DND-41 (cell line): ENCODE results near the gene LST1.
A peak's percentile ranks its signal among the peaks of the same experiment; 100 is the strongest.

Experiments used
- ATAC-seq: fragments of 200-7000 bp; cut with Tn5 transposase; 3 replicates; pipeline ENCODE4 v1.9.1; 2021; ENCODE audit warnings: low read depth; ENCODE audit not compliant: insufficient read depth
- DNase-seq: peaks from one replicate; pipeline ENCODE4 v3.0.0-alpha.2; 2020
- H2AFZ ChIP-seq: 2 replicates; pipeline ENCODE4 v1.6.0; 2012; ENCODE audit warnings: low read depth, low read length
- H3K27ac ChIP-seq: 2 replicates; pipeline ENCODE4 v1.5.1; 2012; ENCODE audit warnings: low read length, inconsistent platforms
- H3K27me3 ChIP-seq: fragments of 200-600 bp; sonication (generic); 2 replicates; pipeline ENCODE4 v1.6.0; 2012; ENCODE audit warnings: low read length, mild to moderate bottlenecking, inconsistent platforms; ENCODE audit not compliant: insufficient read depth, poor library complexity
- H3K36me3 ChIP-seq: 2 replicates; pipeline ENCODE4 v1.5.1; 2012; ENCODE audit warnings: low read length, inconsistent platforms; ENCODE audit not compliant: insufficient read depth
- H3K4me1 ChIP-seq: 2 replicates; pipeline ENCODE4 v1.5.1; 2012; ENCODE audit warnings: mild to moderate bottlenecking, low read length; ENCODE audit not compliant: insufficient read depth
- H3K4me2 ChIP-seq: 2 replicates; pipeline ENCODE4 v1.6.0; 2012; ENCODE audit warnings: mild to moderate bottlenecking, moderate library complexity, low read length, inconsistent platforms; ENCODE audit not compliant: insufficient read depth
- H3K4me3 ChIP-seq, 2 experiments: fragments of 200-600 bp in 1 of 2; shearing (Covaris generic) in 1 of 2; 2 replicates each; pipeline ENCODE4 v1.5.1; 2012 to 2016; ENCODE audit warnings: inconsistent platforms in 2 of 2, low read length in 2 of 2, mild to moderate bottlenecking in 2 of 2, low read depth in 1 of 2, moderate library complexity in 1 of 2
- H3K79me2 ChIP-seq: 2 replicates; pipeline ENCODE4 v1.6.0; 2012; ENCODE audit warnings: low read length, inconsistent platforms; ENCODE audit not compliant: insufficient read depth
- H3K9ac ChIP-seq: 2 replicates; pipeline ENCODE4 v1.6.0; 2012; ENCODE audit warnings: low read depth, mild to moderate bottlenecking, inconsistent platforms, low read length, moderate library complexity
- H3K9me3 ChIP-seq: 2 replicates; pipeline ENCODE4 v1.5.1; 2012; ENCODE audit warnings: low read length, moderate library complexity, mild to moderate bottlenecking, inconsistent platforms; ENCODE audit not compliant: insufficient read depth, severe bottlenecking
- H4K20me1 ChIP-seq: 2 replicates; pipeline ENCODE4 v1.6.0; 2012; ENCODE audit warnings: low read length; ENCODE audit not compliant: insufficient read depth
- CTCF ChIP-seq: IDR thresholded peaks from 2 replicates; pipeline ENCODE4 v1.5.1; 2012; ENCODE audit warnings: borderline replicate concordance, low read length, moderate library complexity, mild to moderate bottlenecking; ENCODE audit not compliant: poor library complexity, severe bottlenecking; ENCODE audit errors: extremely low read depth
- EZH2 ChIP-seq: IDR thresholded peaks from 3 replicates; pipeline ENCODE4 v1.6.1; 2012; ENCODE audit warnings: borderline replicate concordance, low read depth, mild to moderate bottlenecking, moderate library complexity, low read length, inconsistent platforms; ENCODE audit not compliant: severe bottlenecking

Gene LST1

GRCh38 chr6:31558318-31558625 is 27.8 kb upstream of the LST1 start:
- Histone ChIP-seq H3K27ac (no peak overlapping the region), H4K20me1 (0 out of 2 replicates have a peak, but pooled peaks cover 4% of the 10 kb centered on the region), H3K36me3 (peaks cover 54% of the 10 kb centered on the region), H3K4me2 (no peak overlapping the region), H3K27me3 (no peaks in the 10 kb centered on the region), H3K4me1 (no peaks in the 10 kb centered on the region; the same call in 1 of the 2 replicates), H3K9ac (no peak overlapping the region), H3K79me2 (peaks cover 9% of the 10 kb centered on the region), H3K9me3 (no peaks in the 10 kb centered on the region), H2AFZ (no peak overlapping the region), H3K4me3 (no peak overlapping the region)
- ATAC-seq, result no peak
- DNase-seq, result no peak
- no peak for TF ChIP-seq EZH2
- TF ChIP-seq CTCF, result no peak

GRCh38 chr6:31558631-31559500 is 27.2 kb upstream of the LST1 start:
- DNase-seq (peak; percentile 64), ATAC-seq (peak; percentile 64)
- Histone ChIP-seq H3K79me2 (peaks cover 9% of the 10 kb centered on the region), H3K9me3 (no peaks in the 10 kb centered on the region), H3K9ac (no peak overlapping the region), H3K4me3 (no peak overlapping the region), H3K4me2 (no peak overlapping the region), H3K36me3 (peaks cover 54% of the 10 kb centered on the region), H3K27me3 (no peaks in the 10 kb centered on the region), H2AFZ (no peak overlapping the region), H4K20me1 (0 out of 2 replicates have a peak, but pooled peaks cover 4% of the 10 kb centered on the region), H3K4me1 (no peaks in the 10 kb centered on the region; the same call in 1 of the 2 replicates), H3K27ac (no peak overlapping the region)
- TF ChIP-seq EZH2 (no peak), CTCF (no peak)

GRCh38 chr6:31559606-31559957 is 26.5 kb upstream of the LST1 start:
- TF ChIP-seq EZH2 (no peak), CTCF (no peak)
- no peak overlapping the region for H3K9ac ChIP-seq
- no peaks in the 10 kb centered on the region for H3K27me3 ChIP-seq
- ATAC-seq (peak; percentile 18; the same call in 2 of the 3 replicates), DNase-seq (no peak)
- no peak overlapping the region for H3K27ac ChIP-seq
- H3K79me2 ChIP-seq, result peaks cover 5% of the 10 kb centered on the region
- H3K36me3 ChIP-seq, result peaks cover 49% of the 10 kb centered on the region
- H3K9me3 ChIP-seq, result no peaks in the 10 kb centered on the region
- no peaks in the 10 kb centered on the region; the same call in 1 of the 2 replicates for H3K4me1 ChIP-seq
- 0 out of 2 replicates have a peak, but pooled peaks cover 4% of the 10 kb centered on the region for H4K20me1 ChIP-seq
- no peak overlapping the region for H2AFZ ChIP-seq
- H3K4me3 ChIP-seq, result no peak overlapping the region
- H3K4me2 ChIP-seq, result no peak overlapping the region
